GM19328 (cell line): ENCODE data around the gene NSG1.
"Not testable (repeated sequence)": the region's sequence is repeated elsewhere in the genome, so short reads cannot be mapped to it uniquely, and the experiment has no call there.

ENCODE experiments used
- ATAC-seq: cut with Tn5 transposase; IDR thresholded peaks from one replicate; pipeline ENCODE4 v1.9.1; 2021; ENCODE audit warnings: mild to moderate bottlenecking, moderate library complexity; ENCODE audit not compliant: unreplicated experiment

NSG1 gene

GRCh38 chr4:4461850-4462249, 74.9 kb downstream of the NSG1 start:
- no peak for ATAC-seq

GRCh38 chr4:4462970-4463369, 76.1 kb downstream of the NSG1 start:
- no peak for ATAC-seq

GRCh38 chr4:4465238-4465637, 78.3 kb downstream of the NSG1 start:
- ATAC-seq: not testable (repeated sequence)
